ENCODE measurements around the gene CXCR3. TPM values are rescaled to one million over a fixed set of nuclear protein-coding genes. Genes with fewer than 3 reads are reported as not detected.
"Not testable (repeated sequence)": the region's sequence is repeated elsewhere in the genome, so short reads cannot be mapped to it uniquely, and the experiment has no call there.

CXCR3 gene
- total RNA-seq, 2 donors from 2014 or later = 2.1 to 3.9 TPM

DNA sequence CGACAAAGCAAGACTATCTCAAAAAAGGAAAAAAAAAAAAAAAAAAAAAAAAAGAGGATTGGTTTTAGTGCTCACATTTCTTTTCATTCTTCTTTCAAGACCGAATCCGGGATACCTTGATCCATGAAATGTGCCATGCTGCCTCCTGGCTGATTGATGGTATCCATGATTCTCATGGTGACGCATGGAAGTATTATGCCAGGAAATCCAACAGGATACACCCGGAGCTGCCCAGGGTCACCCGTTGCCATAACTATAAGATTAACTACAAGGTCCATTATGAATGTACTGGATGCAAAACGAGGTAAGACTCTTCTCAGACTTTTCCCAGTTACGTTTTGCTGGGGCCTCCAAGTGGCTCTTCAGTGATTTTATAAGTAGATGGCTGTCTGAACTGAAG is 6.1 kb downstream of the CXCR3 start:
- no peak overlapping the region for H3K27ac ChIP-seq
- no peak overlapping the region for H3K4me3 ChIP-seq
- intact Hi-C loops (cut with DNase I) = no loop called here
- no peak for DNase-seq
- H3K27me3 ChIP-seq = no peaks in the 10 kb centered on the region
- TF ChIP-seq, protein P1, sequence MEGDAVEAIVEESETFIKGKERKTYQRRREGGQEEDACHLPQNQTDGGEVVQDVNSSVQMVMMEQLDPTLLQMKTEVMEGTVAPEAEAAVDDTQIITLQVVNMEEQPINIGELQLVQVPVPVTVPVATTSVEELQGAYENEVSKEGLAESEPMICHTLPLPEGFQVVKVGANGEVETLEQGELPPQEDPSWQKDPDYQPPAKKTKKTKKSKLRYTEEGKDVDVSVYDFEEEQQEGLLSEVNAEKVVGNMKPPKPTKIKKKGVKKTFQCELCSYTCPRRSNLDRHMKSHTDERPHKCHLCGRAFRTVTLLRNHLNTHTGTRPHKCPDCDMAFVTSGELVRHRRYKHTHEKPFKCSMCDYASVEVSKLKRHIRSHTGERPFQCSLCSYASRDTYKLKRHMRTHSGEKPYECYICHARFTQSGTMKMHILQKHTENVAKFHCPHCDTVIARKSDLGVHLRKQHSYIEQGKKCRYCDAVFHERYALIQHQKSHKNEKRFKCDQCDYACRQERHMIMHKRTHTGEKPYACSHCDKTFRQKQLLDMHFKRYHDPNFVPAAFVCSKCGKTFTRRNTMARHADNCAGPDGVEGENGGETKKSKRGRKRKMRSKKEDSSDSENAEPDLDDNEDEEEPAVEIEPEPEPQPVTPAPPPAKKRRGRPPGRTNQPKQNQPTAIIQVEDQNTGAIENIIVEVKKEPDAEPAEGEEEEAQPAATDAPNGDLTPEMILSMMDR (IDR thresholded peaks at IDR 0.05) = no peak
- no peaks in the 10 kb centered on the region for H3K9me3 ChIP-seq
- H3K36me3 ChIP-seq = no peaks in the 10 kb centered on the region
- H3K9ac ChIP-seq (ENCODE audit: low read depth in 2 of 2, low read length in 2 of 2) = no peak overlapping the region
- H3K4me1 ChIP-seq = peaks cover 4% of the 10 kb centered on the region

DNA sequence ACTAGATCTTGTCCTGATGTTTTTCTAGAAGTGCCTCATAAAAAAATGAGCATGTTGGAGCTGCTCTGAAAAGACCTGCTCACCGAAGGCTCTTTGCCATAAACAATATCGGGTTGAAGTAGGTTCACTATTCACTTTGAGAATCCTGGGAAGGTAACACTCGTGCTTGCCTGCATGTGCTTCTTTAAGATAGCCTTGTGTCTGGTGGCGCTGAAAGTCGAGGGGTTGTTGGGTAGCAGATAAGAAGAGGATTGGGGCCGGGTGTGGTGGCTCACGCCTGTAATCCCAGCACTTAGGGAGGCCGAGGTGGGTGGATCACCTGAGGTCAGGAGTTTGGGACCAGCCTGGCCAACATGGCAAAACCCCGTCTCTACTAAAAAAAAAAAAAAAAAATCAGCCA is 6.6 kb downstream of the CXCR3 start:
- intact Hi-C loops (cut with DNase I); DNase-seq: not testable (repeated sequence)

DNA sequence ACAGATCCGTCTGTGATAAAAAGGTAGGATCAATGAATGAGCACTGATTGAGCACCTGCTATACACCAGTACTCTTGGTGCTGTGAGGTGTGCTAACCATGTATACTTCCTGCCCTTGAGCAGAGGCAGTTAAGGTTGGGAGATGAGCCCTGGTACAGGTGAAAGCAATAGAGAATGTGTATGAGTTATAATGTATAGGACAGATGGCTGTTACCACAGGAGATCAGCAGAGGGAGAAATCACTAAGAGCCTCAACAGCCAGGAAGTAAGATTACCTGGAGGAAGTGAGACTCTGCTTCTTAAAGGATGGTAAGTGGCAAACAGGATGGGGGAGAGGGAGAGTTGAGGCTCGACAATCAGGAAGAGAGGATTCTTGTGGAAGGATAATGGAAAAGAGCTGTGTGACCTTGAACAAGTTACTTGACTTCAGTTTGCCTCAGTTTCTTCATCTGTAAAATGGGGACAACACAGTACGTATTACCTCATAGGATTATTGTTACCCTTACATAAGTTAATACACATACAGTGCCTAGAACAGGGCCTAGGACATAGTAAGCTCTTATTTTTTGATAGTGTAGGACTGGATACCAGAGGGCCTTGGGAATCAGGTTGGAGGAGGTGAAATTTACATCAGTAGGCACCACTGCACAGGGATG is 9.1 kb downstream of the CXCR3 start:
- Histone ChIP-seq H3K4me1 (no peaks in the 10 kb centered on the region), H3K4me3 (no peak overlapping the region), H3K27ac (no peak overlapping the region), H3K9ac (ENCODE audit: low read depth in 2 of 2, low read length in 2 of 2) (no peak overlapping the region), H3K36me3 (no peaks in the 10 kb centered on the region), H3K27me3 (no peaks in the 10 kb centered on the region), H3K9me3 (no peaks in the 10 kb centered on the region)
- no peak for DNase-seq
- TF ChIP-seq, protein P1 (IDR thresholded peaks at IDR 0.05) = no peak
- intact Hi-C loops (cut with DNase I) = no loop called here

More for the DNA sequence above, 6.6 kb downstream of the CXCR3 start:
- not testable (repeated sequence) for H3K27ac ChIP-seq; H3K4me1 ChIP-seq; H3K36me3 ChIP-seq; H3K9me3 ChIP-seq; H3K27me3 ChIP-seq; H3K4me3 ChIP-seq; H3K9ac ChIP-seq (ENCODE audit: low read depth in 2 of 2, low read length in 2 of 2)

DNA sequence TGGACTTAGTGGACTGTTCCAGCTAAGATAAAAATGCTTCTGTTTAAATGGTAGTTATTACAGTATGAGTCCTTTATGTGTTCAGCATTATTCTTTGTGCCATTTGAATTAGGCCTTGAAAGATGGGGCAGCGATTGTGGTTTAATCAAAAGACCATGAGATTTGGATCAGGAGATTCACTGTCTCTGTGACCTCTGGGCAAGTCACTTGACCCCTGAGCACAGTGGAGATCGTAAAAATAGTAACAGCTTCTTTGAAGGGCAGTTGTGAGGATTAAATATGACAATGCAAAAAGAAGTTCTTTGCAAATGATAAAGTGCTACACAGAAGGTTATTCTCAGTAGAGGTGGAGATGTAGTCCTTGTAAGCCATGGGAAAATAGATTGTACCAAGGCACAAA is 10.8 kb downstream of the CXCR3 start:
- H3K4me1 ChIP-seq = no peaks in the 10 kb centered on the region
- no peaks in the 10 kb centered on the region for H3K27me3 ChIP-seq
- DNase-seq = no peak
- no peak overlapping the region for H3K4me3 ChIP-seq
- H3K9me3 ChIP-seq = no peaks in the 10 kb centered on the region
- no peak overlapping the region for H3K27ac ChIP-seq
- intact Hi-C loops (cut with DNase I) = no loop called here
- no peaks in the 10 kb centered on the region for H3K36me3 ChIP-seq
- H3K9ac ChIP-seq (ENCODE audit: low read depth in 2 of 2, low read length in 2 of 2) = no peak overlapping the region
- TF ChIP-seq, protein P1 (IDR thresholded peaks at IDR 0.05) = no peak

DNA sequence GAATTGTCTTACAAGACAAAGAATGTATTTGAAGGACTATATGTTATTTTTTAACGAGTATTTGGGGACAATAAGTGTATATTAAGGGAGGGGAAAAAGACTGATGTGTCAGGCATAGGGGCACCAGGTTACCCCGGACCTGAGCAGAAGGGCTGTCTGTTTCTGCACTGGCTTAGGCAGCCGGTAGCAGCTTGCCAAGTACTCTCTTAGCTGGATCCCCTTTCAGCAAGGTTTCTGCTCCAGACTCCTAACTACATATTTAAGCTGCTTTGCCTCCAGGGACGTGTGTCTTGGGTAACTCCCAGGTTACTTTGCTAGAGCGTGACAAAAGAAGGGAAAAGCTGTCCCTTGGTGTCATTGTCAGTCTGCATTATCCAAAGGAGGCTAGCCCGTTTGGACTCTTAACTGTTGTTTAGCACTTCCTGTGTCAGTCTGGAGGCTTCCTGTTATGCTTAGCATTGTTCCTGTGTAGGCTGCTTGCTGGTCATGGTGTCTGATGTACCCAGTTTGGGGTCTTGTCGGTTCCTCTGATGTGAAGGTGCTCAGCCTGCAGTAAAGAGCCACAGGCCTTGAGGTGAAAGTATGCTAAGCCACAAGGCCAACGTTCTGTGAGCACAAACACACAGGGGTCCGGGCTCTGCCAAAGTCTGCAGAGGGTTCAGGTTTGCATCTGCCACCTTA is 11.6 kb downstream of the CXCR3 start:
- H3K27ac ChIP-seq = no peak overlapping the region
- no peak overlapping the region for H3K4me3 ChIP-seq
- no peak for DNase-seq
- no peak overlapping the region for H3K9ac ChIP-seq (ENCODE audit: low read depth in 2 of 2, low read length in 2 of 2)
- intact Hi-C loops (cut with DNase I) = no loop called here
- H3K27me3 ChIP-seq = no peaks in the 10 kb centered on the region
- H3K36me3 ChIP-seq = no peaks in the 10 kb centered on the region
- H3K9me3 ChIP-seq = no peaks in the 10 kb centered on the region
- TF ChIP-seq, protein P1 (IDR thresholded peaks at IDR 0.05) = no peak
- H3K4me1 ChIP-seq = no peaks in the 10 kb centered on the region
